Pulmonary artery endothelial cell (primary cell): ENCODE measurements around the gene UVSSA. TPM values are rescaled to one million over a fixed set of nuclear protein-coding genes. Genes with fewer than 3 reads are reported as not detected.

Experiments
- DNase-seq: peaks from one replicate; pipeline ENCODE4 v3.0.0-alpha.2; 2011; ENCODE audit warnings: low read depth, low spot score
- total RNA-seq: library from RNA; depleted of rRNA; stranded (reverse); fragments of >200 nt; gene quantifications from 2 replicates; pipeline ENCODE4 v1.2.3, GENCODE V29; 2014

The UVSSA gene
- 4.0 and 4.2 TPM in 2 replicates for total RNA-seq

GRCh38 chr4:1346781-1347409 lies at the start of gene UVSSA:
UVSSA (plus strand) TSS chr4:1347208; CDS start chr4:1348092, 884 bp downstream.
- peak; percentile 99 for DNase-seq

- no peak for DNase-seq
Observed at GRCh38 chr4:1297456-1298325, 49.3 kb upstream of the UVSSA start.

GRCh38 chr4:1298461-1298860 lies 48.5 kb upstream of the UVSSA start:
- DNase-seq = no peak

- DNase-seq = no peak
Observed at GRCh38 chr4:1299301-1299860, 47.6 kb upstream of the UVSSA start.

- DNase-seq = no peak
Observed at GRCh38 chr4:1300466-1301455, 46.2 kb upstream of the UVSSA start.

- DNase-seq = no peak
Observed at GRCh38 chr4:1302159-1302558, 44.8 kb upstream of the UVSSA start.

GRCh38 chr4:1305261-1305711 lies 41.7 kb upstream of the UVSSA start:
- DNase-seq = no peak

GRCh38 chr4:1305781-1306455 lies 41.1 kb upstream of the UVSSA start:
- no peak for DNase-seq

- no peak for DNase-seq
Observed at GRCh38 chr4:1307951-1308735, 38.9 kb upstream of the UVSSA start.

- peak; percentile 33 for DNase-seq
Observed at GRCh38 chr4:1309261-1310010, 37.6 kb upstream of the UVSSA start.

GRCh38 chr4:1310031-1310795 lies 36.8 kb upstream of the UVSSA start:
- no peak for DNase-seq

GRCh38 chr4:1310796-1311631 lies 36.0 kb upstream of the UVSSA start:
- no peak for DNase-seq

- no peak for DNase-seq
Observed at GRCh38 chr4:1312821-1313640, 34.0 kb upstream of the UVSSA start.

GRCh38 chr4:1315306-1315705 lies 31.7 kb upstream of the UVSSA start:
- no peak for DNase-seq

- DNase-seq = no peak
Observed at GRCh38 chr4:1315836-1316536, 31.0 kb upstream of the UVSSA start.
